ENCODE data around the gene TRIO.

DNA sequence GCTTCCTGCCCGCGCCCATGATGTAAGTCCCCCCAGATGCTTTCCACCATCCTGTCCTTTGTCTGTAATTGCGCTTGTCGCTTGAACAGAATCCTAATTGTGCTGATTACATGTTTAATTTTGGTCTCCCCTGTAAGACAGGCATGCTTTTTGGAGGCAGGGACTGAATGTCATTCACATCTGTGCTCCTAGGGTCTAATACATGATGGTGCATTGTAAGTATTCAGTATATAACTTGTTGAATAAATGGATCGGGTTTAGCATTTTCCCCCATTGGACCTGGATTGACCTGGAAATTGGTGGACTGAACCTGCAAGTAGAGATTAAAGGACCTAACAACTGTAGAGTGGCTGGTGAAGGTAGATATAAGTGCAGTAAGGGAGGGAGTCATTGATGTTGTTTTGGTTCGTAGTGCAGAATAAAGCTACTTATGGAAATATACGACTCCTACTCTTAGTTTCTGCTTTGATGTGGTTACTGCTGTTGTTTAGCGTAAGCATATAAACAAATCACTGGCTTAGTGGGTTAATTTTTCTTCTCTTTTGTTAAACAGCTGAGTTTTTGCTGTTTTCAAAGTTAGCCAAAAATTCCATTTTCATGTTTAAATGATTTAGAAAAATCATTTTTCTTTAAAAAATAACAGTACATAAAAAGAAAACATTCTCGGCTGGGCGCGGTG, 57.3 kb downstream of the TRIO start:
- TF ChIP-seq ZNF384 (IDR thresholded peaks at IDR 0.05) = no peak
- TF ChIP-seq NFRKB (IDR thresholded peaks at IDR 0.05) = no peak
- no peak for TF ChIP-seq FOXA1 (IDR thresholded peaks at IDR 0.05)
- TF ChIP-seq ARNT (IDR thresholded peaks at IDR 0.05) = no peak
- TF ChIP-seq LEF1 (IDR thresholded peaks at IDR 0.05; ENCODE audit: borderline replicate concordance) = no peak
- TF ChIP-seq FOXK2 (IDR thresholded peaks at IDR 0.05) = no peak
- no peak for TF ChIP-seq TARDBP (IDR thresholded peaks at IDR 0.05)
- no peak for TF ChIP-seq L3MBTL2 (conservative IDR thresholded peaks at IDR 0.05)
- no peak for TF ChIP-seq SP1 (IDR thresholded peaks at IDR 0.05)
- no peak for TF ChIP-seq HDGF (IDR thresholded peaks at IDR 0.05; ENCODE audit: borderline replicate concordance)
- TF ChIP-seq SUZ12 (IDR thresholded peaks at IDR 0.05) = no peak
